Stimulated activated naive CD8-positive, alpha-beta T cell treated with anti-CD3 and anti-CD28 coated beads, Interleukin-15, Interleukin-2, amounts not matched to agents 100 U/mL and 50 U/mL, for 24 hours (primary cell): ENCODE results near the gene PAXX.

ENCODE experiments used
- ATAC-seq: fragments of 150-1000 bp; cut with Tn5 transposase; one replicate; pipeline ENCODE4 v1.10.0; 2021
- DNase-seq: peaks from one replicate; pipeline ENCODE4 v3.0.0; 2021

PAXX gene

GRCh38 chr9:136965771-136966484, 26.3 kb upstream of the PAXX start:
- no peak for ATAC-seq
- DNase-seq, result no peak

GRCh38 chr9:136968333-136969127, 23.7 kb upstream of the PAXX start:
- ATAC-seq, result no peak
- DNase-seq, result no peak

- ATAC-seq (no peak), DNase-seq (no peak)
These were observed 23.1 kb upstream of the PAXX start for GRCh38 chr9:136969150-136969549.

GRCh38 chr9:136969774-136970173, 22.4 kb upstream of the PAXX start:
- ATAC-seq (no peak), DNase-seq (no peak)

GRCh38 chr9:136970361-136970760, 21.9 kb upstream of the PAXX start:
- no peak for DNase-seq
- ATAC-seq, result no peak

GRCh38 chr9:136971746-136972145, 20.5 kb upstream of the PAXX start:
- DNase-seq (no peak), ATAC-seq (no peak)

GRCh38 chr9:136972335-136972734, 19.9 kb upstream of the PAXX start:
- ATAC-seq (no peak), DNase-seq (no peak)

- DNase-seq, result no peak
- no peak for ATAC-seq
These were observed 19.5 kb upstream of the PAXX start for GRCh38 chr9:136972743-136973142.

GRCh38 chr9:136973618-136974617, 18.3 kb upstream of the PAXX start:
- ATAC-seq (no peak), DNase-seq (no peak)

- no peak for DNase-seq
- no peak for ATAC-seq
These were observed 17.2 kb upstream of the PAXX start for GRCh38 chr9:136974817-136975535.

GRCh38 chr9:136975644-136976043, 16.6 kb upstream of the PAXX start:
- ATAC-seq, result no peak
- DNase-seq, result peak; percentile 64

- DNase-seq, result no peak
- no peak for ATAC-seq
These were observed 15.0 kb upstream of the PAXX start, which contains the start of gene PTGDS for GRCh38 chr9:136977223-136977622. PTGDS (plus strand) TSS chr9:136977504; CDS start chr9:136977579, 75 bp downstream.

- ATAC-seq (no peak), DNase-seq (no peak)
These were observed 14.6 kb upstream of the PAXX start for GRCh38 chr9:136977649-136978072.

- ATAC-seq, result peak; percentile 16
- DNase-seq, result peak; percentile 74
These were observed 14.0 kb upstream of the PAXX start for GRCh38 chr9:136978073-136978864.

GRCh38 chr9:136978865-136979544, 13.2 kb upstream of the PAXX start:
- no peak for ATAC-seq
- DNase-seq, result no peak

- ATAC-seq (no peak), DNase-seq (no peak)
These were observed 12.2 kb upstream of the PAXX start for GRCh38 chr9:136979769-136980587.

- no peak for ATAC-seq
- no peak for DNase-seq
These were observed 11.3 kb upstream of the PAXX start for GRCh38 chr9:136980669-136981478.

- ATAC-seq (no peak), DNase-seq (no peak)
These were observed 10.5 kb upstream of the PAXX start for GRCh38 chr9:136981588-136982231.
